ENCODE measurements around the gene OTOP3. TPM values are rescaled to one million over a fixed set of nuclear protein-coding genes. Genes with fewer than 3 reads are reported as not detected.
"Not testable (repeated sequence)": the region's sequence is repeated elsewhere in the genome, so short reads cannot be mapped to it uniquely, and the experiment has no call there.

Gene OTOP3
- total RNA-seq, 1 donor from 2014 or later: not detected

GRCh38 chr17:74961657-74962350 is 26.1 kb downstream of the OTOP3 start:
- DNase-seq (ENCODE audit: low read depth): peak; percentile 72

DNA sequence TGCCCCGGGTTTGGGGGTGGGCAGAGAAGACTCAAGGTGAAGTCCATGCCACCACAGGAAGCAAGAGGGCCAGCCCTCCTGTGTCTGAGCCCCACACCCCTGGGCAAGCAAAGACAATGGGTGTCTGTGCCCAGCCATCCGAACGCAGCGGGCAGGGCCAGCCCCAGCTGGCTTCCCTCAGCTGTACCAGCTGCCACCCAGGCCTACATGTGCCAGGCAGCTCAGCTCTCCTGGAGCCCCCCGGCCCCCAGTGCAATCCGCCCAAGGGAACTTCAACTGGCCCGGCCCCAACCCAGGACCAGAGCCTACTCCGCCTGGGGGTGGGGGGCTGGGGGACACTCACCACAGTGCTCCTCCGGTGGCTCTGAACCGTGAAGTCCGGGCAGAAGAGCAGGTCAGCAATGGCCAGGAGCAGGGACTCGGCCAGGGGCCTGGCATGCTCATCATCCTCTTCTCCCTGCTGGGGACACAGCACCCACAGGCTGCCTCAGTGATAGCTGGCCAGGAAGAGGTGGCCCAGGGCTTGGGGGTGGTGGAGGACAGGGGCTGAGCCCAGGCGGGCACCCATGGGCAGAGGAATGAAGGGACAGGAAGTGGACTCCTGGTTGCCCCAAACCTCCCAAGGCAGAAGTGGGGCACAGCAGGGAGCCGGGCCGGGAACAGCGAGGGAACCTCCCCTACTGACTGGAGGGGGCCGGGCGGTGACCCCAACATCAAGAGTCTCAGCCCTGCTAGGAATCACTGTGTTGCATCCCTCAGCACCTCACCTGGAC is 27.1 kb downstream of the OTOP3 start:
- no peak for DNase-seq (ENCODE audit: low read depth)

GRCh38 chr17:74963656-74964055 is 28.0 kb downstream of the OTOP3 start:
- DNase-seq (ENCODE audit: low read depth): no peak

GRCh38 chr17:74964246-74964761 is 28.6 kb downstream of the OTOP3 start:
- DNase-seq (ENCODE audit: low read depth): no peak

DNA sequence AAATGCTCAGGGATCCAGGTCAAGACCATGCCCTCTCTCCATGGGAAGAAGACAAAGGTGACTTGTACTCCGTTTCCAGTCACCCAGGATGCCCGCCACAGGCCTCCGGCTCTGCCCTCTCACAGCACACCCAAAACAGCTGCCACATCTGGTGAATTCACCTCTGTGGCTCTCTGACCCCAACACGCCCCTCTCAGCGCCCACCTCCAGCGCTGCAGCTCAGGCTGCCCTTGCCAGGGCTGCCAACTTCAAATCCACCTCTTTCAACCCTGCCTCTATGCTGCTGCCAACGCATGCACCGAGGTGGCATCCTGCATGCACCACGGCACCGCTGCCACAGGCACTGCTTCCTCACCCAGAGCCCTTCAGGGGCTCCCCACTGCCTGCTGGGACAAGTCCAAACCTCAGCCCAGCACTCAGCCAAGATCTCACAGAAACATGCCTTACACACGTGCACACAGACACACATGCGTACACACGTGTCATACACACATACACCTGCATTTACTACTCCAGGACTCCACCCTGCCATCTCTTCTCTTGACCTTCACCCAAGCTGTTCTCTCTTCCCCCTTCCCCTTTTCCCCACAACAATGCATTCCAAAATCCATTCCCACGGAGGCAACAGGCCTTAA is 29.4 kb downstream of the OTOP3 start:
- no peak for DNase-seq (ENCODE audit: low read depth)

GRCh38 chr17:74968361-74968780 is 32.7 kb downstream of the OTOP3 start:
- no peak for DNase-seq (ENCODE audit: low read depth)

DNA sequence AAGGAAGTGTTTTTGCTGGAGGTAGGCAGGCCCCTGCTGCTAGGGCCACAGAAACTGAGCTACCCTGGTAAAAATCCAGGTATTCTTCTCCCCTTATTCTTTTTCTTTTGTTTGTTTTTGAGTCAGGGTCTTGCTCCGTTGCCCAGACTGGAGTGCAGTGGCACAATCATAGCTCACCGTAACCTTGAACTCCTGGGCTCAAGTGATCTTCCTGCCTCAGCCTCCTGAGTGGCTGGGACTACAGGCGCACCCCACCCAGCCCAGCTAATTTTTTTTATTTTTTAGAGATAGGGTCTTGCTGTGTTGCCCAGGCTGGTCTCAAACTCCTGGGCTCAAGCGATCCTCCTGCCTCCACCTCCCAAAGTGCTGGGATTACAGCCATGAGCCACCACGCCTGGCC is 33.8 kb downstream of the OTOP3 start:
- DNase-seq (ENCODE audit: low read depth): not testable (repeated sequence)

GRCh38 chr17:74970395-74970794 is 34.7 kb downstream of the OTOP3 start:
- no peak for DNase-seq (ENCODE audit: low read depth)

DNA sequence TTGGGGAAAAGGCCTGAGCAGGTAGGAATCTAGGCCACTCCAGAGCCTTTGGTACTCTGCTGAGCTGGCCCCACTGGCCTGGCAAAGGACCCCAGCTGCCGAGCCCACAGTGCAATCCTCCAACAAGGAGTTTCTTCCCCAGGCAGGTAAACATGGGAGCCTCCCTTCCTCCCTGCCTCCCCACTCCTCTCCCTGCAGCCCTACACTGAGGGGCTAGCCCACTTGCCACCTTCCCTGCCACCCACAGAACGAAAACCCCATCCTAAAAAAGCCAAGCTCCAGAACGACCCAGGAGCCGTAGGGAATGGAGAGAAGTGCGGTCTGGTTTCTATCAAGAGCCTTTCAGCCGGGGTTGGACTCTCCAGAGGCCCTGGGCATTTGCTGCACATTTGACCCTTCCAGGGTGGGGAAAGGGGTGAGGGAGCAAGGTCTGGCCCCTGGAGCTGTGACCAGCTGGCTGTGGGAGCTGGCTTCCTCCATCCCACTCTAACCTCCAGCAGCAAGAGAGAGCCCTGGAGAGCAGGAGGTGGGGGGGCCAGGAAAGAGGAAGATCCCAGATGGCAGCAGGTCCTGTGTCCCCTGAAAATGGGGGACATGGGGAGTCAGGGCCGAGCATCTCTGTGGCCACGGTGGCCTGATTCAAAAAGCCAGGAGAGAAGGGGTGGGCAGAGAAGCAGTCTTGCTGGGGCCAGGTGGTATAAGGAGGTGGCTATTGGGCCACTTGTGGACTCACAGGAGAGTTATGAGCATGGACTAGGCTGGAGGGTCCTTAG is 35.6 kb downstream of the OTOP3 start:
- DNase-seq (ENCODE audit: low read depth): no peak

DNA sequence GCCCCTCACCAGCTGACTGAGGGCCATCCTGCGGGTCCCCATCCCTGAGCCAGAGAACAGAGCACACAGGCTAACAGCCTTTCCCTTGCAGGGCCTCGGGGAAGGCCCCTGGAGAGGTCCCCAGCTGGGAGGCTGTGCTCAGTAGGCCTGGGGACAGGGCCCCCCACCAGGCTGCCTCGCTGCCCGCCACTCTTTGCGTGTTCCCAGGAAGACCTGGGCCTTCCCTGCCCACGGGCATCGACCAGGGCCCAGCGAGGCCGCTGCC is 36.1 kb downstream of the OTOP3 start:
- no peak for DNase-seq (ENCODE audit: low read depth)

GRCh38 chr17:74972107-74972972 is 36.6 kb downstream of the OTOP3 start, which contains the start of gene HID1:
TSS of gene HID1 (minus strand) at chr17:74972759. CDS start at chr17:74972656, 103 bp downstream.
- DNase-seq (ENCODE audit: low read depth): no peak

DNA sequence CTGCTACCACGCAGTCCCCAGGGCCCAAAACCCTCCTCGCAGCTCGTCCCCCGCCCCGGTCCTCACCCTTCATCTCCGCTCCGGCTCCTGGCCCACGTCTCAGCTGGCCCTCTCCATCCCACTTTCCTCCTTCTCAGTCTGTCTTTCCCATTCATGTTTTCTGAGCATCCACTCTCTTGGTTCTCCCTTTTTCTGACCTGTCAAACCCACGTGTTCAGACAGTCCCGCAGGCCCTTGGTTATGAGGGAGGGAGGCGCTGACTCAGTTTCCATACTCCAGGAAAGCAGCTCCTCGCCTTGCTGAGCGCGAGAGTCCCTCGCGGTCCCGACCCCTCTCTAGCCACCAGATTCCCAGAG is 37.3 kb downstream of the OTOP3 start:
- no peak for DNase-seq (ENCODE audit: low read depth)

- DNase-seq (ENCODE audit: low read depth): no peak
Observed at GRCh38 chr17:74975943-74976342, 40.2 kb downstream of the OTOP3 start.

- no peak for DNase-seq (ENCODE audit: low read depth)
Observed at GRCh38 chr17:74977802-74978201, 42.1 kb downstream of the OTOP3 start.

DNA sequence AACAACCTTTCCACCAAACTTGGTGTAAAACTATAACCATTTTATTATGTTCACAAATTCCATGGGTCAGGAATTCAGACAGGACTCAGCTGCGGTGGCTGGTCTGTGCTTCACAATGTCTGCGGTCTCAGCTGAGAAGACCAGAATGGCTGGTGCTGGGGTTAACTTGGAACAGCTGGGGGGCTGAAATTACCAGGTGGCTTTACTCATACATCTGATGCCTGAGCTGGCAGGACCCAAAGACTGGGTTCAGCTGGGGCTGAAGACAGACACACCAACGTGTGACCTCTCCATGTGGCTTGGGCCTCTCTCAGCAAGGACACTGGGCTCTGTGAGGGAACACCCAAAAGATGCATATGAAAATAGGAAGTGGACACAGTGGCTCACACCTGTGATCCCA is 42.5 kb downstream of the OTOP3 start:
- no peak for DNase-seq (ENCODE audit: low read depth)

GRCh38 chr17:74979408-74980146 is 43.9 kb downstream of the OTOP3 start:
- no peak for DNase-seq (ENCODE audit: low read depth)

DNA sequence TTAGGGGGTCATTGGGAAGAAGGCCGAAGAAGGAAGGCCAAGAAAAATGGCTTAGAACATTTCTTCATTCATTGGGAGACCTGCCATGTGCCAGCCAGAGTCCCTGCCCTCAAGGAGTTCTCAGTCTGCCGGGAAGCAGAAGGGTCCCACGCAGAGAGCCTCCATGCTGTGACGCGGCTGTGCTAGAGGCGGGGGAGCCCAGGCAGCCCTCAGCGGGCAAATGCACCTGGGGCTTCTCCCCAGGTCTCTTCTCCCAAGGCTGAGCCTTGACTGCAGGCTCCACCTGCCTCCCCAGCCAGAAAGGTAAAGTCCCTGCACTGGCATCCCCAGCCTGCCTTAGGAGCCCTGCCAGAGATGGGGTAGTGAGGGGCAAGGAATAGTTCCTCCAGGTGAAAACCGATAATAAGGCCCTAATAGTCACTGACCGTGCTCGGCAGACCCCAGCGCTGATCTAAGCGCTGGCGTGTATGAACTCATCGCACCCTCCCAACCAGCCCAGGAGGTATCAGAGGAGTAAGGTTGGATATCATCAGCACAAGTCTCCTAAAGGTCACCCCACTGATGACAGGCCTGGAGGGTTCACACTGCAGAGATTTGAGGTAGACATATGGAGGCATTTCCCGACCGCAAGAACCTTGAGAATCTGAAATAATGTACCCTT is 45.8 kb downstream of the OTOP3 start:
- DNase-seq (ENCODE audit: low read depth): no peak

GRCh38 chr17:74981979-74982662 is 46.4 kb downstream of the OTOP3 start:
- no peak for DNase-seq (ENCODE audit: low read depth)

DNA sequence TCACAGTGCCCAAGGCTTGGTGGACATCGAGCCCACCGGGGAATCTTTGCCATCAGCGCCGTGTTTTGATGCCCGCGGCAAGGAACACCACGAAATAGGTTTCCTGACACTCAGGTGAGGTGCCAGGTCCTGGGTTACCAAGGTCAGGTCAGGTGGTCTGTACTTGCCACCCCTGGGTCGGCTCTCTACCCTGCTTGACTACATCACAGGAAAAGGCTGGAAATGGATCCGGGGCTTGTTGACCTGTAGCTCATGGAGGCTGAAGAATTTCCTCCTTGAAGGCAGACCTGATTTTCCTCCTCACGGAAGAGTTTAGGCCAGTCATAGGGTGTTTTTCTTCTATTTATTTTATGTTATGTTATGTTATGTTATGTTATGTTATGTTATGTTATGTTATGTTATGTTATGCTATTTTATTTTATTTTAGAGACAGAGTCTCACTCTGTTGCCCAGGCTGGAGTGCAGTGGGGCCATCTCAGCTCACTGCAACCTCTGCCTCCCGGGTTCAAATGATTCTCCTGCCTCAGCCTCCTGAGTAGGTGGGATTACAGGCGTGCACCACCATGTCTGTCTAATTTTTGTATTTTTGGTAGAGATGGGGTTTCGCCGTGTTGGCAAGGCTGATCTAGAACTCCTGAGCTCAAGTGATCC is 47.1 kb downstream of the OTOP3 start:
- not testable (repeated sequence) for DNase-seq (ENCODE audit: low read depth)
